Activated T-helper 1 cell treated with anti-CD3 and anti-CD28 coated beads, Interleukin-2, amount 50 U/mL, for 16 hours (primary cell): Measurements from ENCODE around the gene IL3.

ENCODE experiments used
- DNase-seq, 2 donors: peaks; one replicate each; pipeline ENCODE4 v3.0.0-alpha.2; 2020; ENCODE audit warnings: low read depth in 1 of 2, low spot score in 1 of 2

Gene IL3

DNA sequence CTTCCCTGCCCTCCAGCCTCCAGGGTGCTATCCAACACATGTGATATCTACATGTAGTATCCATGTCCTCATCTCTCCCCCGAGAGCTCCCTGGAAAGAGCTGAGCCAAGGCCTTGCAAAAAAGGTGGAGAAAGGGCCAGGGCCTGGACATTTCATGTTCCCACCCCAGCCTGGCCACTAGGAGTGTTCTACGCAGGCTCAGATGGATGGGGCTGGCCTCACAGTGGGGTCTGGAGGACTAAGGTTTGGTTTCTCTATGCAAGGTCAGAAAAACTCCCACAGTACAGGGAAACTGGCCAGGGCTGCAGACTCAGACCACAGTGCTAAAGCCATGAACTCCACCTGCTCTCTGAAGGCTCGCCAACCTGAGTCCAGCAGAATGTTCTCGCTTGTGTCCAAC is 11.6 kb downstream of the IL3 start:
- no peak for DNase-seq

DNA sequence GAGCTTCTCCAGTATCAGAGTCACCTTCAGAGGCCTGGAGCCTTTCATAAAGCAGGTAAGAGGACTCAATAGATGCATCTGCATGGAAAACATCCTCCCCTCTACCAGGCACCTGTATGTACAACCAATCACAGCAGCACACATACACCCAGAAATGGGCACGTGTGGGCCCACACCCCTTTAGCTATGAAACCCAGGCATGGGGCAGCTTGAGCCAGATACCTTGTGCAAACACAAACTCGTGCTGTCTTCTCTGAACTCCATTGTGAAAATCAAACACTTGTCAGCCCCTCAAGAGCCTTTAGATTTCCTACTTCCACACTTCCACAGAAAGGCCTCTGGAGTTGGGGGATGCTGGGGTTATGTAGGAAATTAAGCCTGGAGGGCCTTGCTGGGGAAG is 12.1 kb downstream of the IL3 start:
- no peak for DNase-seq

DNA sequence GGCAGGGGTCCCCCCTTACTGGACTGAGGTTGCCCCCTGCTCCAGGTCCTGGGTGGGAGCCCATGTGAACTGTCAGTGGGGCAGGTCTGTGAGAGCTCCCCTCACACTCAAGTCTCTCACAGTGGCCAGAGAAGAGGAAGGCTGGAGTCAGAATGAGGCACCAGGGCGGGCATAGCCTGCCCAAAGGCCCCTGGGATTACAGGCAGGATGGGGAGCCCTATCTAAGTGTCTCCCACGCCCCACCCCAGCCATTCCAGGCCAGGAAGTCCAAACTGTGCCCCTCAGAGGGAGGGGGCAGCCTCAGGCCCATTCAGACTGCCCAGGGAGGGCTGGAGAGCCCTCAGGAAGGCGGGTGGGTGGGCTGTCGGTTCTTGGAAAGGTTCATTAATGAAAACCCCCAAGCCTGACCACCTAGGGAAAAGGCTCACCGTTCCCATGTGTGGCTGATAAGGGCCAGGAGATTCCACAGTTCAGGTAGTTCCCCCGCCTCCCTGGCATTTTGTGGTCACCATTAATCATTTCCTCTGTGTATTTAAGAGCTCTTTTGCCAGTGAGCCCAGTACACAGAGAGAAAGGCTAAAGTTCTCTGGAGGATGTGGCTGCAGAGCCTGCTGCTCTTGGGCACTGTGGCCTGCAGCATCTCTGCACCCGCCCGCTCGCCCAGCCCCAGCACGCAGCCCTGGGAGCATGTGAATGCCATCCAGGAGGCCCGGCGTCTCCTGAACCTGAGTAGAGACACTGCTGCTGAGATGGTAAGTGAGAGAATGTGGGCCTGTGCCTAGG is 13.0 kb downstream of the IL3 start, which contains the start of gene CSF2:
CSF2 (plus strand) TSS at position 559 of the 783 bp plus-strand sequence; CDS start at position 594, 35 bp downstream.
- no peak for DNase-seq

DNA sequence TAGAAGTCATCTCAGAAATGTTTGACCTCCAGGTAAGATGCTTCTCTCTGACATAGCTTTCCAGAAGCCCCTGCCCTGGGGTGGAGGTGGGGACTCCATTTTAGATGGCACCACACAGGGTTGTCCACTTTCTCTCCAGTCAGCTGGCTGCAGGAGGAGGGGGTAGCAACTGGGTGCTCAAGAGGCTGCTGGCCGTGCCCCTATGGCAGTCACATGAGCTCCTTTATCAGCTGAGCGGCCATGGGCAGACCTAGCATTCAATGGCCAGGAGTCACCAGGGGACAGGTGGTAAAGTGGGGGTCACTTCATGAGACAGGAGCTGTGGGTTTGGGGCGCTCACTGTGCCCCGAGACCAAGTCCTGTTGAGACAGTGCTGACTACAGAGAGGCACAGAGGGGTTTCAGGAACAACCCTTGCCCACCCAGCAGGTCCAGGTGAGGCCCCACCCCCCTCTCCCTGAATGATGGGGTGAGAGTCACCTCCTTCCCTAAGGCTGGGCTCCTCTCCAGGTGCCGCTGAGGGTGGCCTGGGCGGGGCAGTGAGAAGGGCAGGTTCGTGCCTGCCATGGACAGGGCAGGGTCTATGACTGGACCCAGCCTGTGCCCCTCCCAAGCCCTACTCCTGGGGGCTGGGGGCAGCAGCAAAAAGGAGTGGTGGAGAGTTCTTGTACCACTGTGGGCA is 13.8 kb downstream of the IL3 start:
- no peak for DNase-seq

DNA sequence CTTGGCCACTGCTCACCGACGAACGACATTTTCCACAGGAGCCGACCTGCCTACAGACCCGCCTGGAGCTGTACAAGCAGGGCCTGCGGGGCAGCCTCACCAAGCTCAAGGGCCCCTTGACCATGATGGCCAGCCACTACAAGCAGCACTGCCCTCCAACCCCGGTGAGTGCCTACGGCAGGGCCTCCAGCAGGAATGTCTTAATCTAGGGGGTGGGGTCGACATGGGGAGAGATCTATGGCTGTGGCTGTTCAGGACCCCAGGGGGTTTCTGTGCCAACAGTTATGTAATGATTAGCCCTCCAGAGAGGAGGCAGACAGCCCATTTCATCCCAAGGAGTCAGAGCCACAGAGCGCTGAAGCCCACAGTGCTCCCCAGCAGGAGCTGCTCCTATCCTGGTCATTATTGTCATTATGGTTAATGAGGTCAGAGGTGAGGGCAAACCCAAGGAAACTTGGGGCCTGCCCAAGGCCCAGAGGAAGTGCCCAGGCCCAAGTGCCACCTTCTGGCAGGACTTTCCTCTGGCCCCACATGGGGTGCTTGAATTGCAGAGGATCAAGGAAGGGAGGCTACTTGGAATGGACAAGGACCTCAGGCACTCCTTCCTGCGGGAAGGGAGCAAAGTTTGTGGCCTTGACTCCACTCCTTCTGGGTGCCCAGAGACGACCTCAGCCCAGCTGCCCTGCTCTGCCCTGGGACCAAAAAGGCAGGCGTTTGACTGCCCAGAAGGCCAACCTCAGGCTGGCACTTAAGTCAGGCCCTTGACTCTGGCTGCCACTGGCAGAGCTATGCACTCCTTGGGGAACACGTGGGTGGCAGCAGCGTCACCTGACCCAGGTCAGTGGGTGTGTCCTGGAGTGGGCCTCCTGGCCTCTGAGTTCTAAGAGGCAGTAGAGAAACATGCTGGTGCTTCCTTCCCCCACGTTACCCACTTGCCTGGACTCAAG is 14.6 kb downstream of the IL3 start:
- no peak for DNase-seq

DNA sequence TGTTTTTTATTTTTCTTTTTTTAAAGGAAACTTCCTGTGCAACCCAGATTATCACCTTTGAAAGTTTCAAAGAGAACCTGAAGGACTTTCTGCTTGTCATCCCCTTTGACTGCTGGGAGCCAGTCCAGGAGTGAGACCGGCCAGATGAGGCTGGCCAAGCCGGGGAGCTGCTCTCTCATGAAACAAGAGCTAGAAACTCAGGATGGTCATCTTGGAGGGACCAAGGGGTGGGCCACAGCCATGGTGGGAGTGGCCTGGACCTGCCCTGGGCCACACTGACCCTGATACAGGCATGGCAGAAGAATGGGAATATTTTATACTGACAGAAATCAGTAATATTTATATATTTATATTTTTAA is 15.2 kb downstream of the IL3 start:
- no peak for DNase-seq

DNA sequence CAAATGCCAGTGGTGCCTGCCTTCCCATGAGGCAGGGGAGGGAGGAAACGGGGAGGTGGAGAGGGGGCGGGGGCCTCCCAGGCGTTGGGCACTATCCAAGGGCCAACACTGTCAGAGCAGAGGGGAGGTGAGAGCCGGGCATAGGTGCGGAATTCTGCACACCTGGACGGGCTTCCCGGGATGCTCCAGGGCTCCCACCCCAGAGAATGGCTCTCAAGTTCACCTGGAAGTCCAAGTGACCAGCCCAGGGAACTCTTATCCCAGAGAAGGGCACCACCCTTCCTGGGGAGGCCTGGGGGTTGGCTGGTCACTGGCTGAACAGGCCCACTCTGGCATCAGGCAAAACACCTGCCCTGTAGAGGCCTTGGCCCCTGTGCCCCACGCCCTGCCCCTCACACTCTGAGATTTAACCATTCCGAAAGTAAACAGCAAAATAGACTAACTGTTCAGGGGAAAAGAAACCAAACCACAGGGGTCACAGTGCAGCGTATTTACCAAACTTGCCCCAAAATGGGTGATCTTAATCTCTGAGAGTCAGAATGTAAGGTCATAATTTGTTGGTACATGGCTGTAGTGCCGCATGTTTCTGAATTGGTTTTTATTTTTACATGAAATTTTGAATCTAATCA is 15.9 kb downstream of the IL3 start:
- DNase-seq = no peak

DNA sequence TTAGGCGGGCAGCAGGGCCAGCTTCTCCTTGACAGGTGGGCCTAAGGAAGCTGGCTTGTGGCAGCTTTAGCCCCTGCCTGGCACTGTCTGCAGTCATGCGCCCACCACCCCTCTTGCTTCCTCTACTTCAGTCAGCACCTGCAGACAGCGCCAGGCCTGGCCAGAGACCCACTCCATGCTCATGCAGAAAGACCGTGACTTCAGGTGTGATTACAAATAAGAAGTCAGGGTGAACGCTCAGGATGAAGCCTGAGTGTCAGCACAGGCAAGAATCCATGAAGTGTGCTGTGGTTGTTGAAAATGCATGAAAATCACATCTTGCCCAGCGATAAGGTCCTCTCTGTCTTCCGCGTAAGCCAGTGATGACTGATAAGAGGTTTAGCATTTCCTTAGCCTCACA is 16.5 kb downstream of the IL3 start:
- no peak for DNase-seq

DNA sequence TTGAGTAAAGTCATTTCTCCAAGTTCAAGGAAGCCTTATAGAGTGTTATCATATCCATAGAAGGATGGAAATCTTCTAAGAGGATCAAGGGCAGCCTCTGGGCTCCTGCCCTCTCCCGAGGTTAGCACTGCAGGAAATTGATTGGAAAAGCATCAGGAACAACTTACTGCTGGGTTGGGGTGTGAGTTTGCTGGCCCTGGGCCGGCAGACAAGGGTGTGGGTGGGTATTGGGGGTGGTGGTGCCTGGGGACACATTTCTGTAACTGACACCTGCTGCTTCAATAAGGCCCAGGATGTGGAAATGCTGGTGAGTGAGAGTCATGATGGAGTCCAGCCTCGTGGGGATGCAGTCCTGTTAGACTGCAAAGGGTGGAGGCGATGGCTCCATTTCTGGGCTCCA is 18.6 kb downstream of the IL3 start:
- no peak for DNase-seq

DNA sequence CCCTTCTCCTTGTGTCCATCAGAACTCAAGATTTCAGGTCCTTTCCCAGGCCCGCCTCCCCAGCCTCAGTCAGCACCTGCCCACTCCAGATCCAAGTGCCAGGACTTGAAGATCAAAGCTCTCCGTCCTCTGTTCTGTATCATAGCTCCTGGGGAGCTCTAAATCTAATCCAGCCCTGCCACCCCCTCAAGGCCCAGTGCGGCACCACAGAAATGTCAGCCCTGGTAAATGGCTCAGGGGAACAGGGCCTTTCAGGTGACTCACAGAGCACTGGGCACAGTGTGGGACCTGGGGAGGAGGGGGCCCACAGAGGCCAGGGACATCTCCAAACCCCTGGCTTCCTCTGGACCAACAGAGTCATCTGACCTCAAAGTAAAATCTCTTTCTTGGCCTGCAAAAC is 19.2 kb downstream of the IL3 start:
- no peak for DNase-seq

DNA sequence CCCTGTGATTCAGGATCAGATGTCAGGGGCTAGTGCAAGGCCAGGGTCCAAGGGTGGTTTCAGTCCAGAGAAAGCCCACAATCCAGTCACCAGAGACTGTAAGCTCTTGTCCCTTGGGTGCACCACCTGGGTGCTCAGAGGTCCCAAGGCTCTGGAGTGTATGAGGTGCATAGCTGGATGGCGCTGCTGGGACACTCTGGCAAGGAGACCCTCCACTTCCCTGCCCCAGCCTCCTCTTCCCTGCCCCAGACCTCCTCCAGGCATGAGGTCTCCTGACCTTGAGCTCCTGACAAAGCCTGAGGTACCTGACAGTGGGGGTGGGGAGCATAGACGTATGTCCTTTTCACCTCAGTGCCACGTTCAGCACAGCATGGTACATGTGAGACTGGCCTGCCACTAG is 20.1 kb downstream of the IL3 start:
- no peak for DNase-seq

DNA sequence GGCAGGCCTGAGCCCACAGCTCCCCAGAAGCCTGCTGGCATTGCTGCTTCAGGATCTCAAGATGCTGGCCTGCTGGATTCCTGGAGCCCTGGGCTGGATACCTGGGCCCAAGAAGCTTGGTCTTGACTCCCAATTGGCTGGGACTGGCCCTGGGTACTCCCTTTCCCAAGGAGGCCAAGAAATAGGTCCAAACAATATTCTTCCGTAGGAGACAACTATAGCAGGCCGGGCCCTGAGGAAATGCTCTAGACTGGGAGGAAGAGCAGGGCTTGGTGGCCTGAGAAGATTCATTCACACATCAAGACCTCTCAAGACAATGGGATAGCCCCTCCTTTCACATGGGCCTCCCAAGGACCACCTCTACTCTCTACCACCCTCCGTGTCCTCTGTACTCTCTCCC is 21.0 kb downstream of the IL3 start:
- no peak for DNase-seq

DNA sequence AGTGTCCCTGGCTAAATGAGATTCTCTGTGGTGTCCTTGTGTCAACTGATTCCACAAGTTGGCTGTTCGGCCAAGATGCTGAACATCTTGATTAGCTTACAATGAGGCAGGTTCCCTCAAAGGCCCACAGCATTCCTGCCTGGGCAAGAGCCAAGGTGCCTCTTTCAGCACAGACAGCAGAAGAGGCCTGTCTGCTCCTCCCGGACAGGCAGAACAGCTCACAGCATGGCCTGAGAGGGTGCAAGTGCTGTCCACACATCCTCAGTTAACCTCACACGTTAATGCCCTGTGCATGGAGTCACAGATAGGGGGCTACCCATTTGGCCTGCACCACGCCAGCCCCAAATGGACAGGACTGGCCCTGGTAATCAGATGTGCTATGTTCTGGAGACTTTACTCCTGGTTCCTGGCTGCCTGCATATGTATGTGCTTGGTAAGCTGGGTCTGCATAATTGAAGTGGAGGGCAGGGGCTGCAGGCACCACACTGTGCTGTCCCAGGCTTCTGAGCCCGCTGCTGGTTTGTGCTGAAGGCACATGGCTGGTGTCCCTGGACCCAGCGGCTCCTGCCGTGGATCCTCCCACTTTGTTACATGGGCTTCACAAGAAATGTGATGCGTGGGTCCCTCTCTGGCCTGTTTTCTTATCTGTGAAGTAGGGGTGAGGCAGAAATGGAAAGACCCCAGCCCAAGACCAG is 22.0 kb downstream of the IL3 start:
- DNase-seq = no peak

DNA sequence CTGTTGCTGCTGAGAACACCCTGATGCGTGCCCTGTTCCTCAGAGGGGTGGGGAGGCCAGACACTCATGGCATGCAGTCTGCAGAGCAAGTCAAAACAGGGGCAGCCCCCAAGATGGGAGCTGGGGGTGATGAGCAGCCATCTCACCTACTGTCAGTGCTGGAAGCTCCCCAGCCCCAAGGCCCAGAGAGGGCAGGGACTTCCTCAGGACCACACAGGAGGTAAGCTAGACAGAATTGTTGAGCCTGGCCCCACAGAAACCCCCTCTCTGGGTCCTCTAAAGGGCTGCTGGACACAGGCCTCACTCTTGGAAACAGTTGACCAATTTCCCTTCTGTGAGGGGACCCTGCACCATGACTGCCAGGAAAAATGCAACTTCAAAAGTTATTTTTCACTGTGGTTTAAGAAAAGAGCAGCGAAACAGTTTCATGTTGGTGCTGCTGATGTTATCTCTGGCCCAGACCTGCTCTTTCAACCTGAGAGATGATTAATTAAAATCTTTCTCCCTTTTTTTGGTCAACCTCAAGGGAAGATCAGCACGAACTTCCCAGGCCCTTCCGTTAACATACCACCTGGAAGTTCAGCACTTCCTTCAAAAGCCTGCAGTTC is 22.7 kb downstream of the IL3 start:
- no peak for DNase-seq

DNA sequence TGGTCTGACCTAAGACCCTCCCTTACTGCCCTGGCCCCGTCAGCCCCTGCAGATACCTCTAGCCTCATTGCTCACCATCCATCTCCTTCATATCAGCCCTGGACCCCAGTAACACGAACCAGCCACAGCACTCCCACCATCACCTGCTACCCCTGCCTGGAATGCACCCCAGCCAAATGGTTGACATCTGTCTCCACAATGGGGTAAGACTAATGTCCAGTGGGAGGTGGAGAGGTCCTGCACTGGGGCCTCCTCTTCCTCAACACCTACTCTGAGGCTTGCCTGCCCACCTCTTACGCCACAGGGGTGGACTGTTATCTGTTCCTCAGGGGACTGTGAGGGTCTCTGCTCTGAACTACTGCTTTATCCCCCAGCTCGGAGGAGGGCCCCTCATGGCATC is 25.2 kb downstream of the IL3 start:
- no peak for DNase-seq

DNA sequence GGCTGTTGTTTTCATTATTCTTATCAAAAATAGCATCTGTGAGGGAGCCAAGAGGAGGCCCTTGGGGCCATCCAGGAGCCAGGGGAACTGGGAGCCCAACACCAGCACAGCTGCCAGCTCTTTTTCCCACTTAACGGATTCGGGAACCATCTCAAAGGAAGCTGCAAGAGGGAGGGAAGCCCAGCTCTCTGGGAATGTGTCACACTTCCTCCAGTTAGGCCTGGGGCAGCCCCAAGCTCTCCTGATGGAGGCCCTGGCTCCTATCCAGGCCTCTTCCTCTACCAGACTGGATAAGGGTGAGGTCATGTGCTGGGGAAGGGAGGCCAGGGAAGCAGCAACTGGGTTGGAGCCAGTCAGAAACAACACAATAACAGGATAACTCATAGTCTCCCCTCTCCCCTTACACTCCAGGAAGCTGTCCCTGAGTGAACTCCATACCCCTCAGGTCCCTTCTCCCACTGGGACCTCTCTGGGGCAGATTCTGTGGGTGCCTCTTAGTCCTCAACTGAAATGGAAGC is 25.9 kb downstream of the IL3 start:
- DNase-seq = no peak

DNA sequence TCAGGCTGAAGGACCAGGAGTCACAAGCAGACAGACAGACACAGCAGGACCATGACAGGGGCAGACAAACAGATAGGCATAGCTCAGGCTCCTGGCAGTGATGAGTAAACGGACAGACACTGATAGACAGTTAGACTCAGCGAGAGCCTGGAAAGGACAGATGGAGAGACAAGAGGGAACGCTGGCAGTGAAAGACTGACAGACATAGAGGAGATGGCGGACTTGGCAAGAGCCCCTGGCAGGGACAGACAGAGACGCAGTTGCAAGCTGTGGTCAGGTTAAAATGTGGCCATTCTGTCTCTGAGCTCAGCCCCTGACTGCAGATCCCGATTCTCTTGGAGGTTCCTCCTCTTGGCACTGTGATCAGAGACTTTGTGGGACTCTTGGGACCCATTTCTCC is 26.7 kb downstream of the IL3 start:
- no peak for DNase-seq

DNA sequence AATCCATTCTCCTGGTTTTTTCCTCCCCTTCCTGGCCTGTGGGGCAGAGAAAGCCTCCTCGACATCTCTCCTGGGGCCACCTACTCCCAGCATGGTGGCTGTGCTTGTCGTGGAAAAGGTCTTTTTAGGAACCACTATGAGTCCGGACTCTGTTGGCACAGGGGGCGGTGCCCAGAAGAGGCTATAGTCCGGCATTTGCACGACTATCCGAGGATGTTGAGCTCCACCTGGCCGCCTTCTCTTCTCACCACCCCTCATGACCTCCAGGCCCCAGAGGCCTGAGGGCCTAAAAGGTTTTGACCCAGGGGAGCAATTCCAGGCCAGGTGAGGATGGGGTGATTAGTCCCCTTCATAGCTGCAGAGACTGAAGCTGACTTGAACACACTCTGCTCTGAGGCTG is 27.2 kb downstream of the IL3 start:
- DNase-seq = no peak

DNA sequence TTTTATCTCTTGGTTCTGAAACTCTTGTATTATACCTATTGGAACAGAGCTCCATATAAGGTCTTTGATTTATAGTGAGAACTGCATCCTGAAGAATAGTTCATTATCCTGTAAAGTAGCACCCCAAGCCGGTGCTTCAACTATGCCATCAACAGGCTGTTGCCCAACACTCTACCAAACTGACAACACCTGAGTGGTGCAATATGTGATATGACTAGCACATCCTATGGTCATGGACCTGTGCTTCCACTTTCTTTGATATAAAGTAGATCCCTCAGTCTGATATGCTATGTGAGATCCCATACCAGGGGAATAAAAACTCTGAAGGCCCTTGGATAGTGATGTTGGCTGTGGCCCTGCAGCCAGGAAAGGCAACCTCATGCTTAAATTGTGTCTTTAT is 28.9 kb downstream of the IL3 start:
- no peak for DNase-seq

DNA sequence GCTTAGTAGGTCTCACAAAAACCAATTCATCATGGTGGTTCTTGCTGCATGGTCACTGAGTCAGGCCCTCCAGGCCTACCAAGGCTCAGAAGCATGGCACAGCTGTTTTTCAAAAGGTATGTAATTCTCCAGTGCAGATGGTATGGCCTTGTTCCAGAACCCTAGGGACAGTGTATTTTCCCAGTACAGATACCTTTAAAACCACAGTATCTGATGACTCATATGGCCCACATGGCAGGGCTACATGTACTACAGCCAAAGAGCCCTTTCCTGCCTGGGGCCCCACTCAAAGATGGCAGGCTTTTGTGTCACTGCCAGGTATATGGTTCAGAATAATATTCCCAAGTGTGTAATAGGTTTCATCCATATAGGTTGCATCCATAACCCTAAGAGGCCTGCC is 29.7 kb downstream of the IL3 start:
- no peak for DNase-seq
